ENCODE data around the gene SHBG.
A peak's percentile ranks its signal among the peaks of the same experiment; 100 is the strongest.

GRCh38 chr17:7614425-7615264, 15.3 kb upstream of the SHBG start, which contains the start of gene FXR2:
- peak; percentile 24 to 67; a peak in 3 of 4 replicates for TF ChIP-seq CTCF (conservative IDR thresholded peaks at IDR 0.05; ENCODE audit: low read depth in 2 of 2)
- peak; percentile 65 for TF ChIP-seq POLR2AphosphoS5 (IDR thresholded peaks at IDR 0.05; ENCODE audit: low read depth)
- TF ChIP-seq EZH2 (IDR thresholded peaks at IDR 0.05; ENCODE audit: low read depth, unreplicated experiment): no peak
- no peak for TF ChIP-seq JUNB (IDR thresholded peaks at IDR 0.05; ENCODE audit: unreplicated experiment)

Data from GM23338 (cell line).